ENCODE measurements around the gene NPW.

Gene NPW

GRCh38 chr16:2056077-2056476, 36.5 kb downstream of the NPW start:
- DNase-seq, result no peak

- DNase-seq, result no peak
Measured at GRCh38 chr16:2056681-2057407, 37.3 kb downstream of the NPW start.

GRCh38 chr16:2057438-2057837, 37.9 kb downstream of the NPW start:
- DNase-seq, result no peak

- DNase-seq, result no peak
Measured at GRCh38 chr16:2058420-2058819, 38.8 kb downstream of the NPW start.

- DNase-seq, result no peak
Measured at GRCh38 chr16:2058872-2059271, 39.3 kb downstream of the NPW start.

GRCh38 chr16:2060346-2060745, 40.8 kb downstream of the NPW start:
- no peak for DNase-seq

GRCh38 chr16:2061023-2061422, 41.4 kb downstream of the NPW start:
- no peak for DNase-seq

GRCh38 chr16:2061526-2061925, 41.9 kb downstream of the NPW start:
- no peak for DNase-seq

- DNase-seq, result no peak
Measured at GRCh38 chr16:2062801-2063200, 43.2 kb downstream of the NPW start.

GRCh38 chr16:2063861-2064260, 44.3 kb downstream of the NPW start:
- no peak for DNase-seq

- DNase-seq, result no peak
Measured at GRCh38 chr16:2064368-2064945, 44.9 kb downstream of the NPW start.

- no peak for DNase-seq
Measured at GRCh38 chr16:2066139-2066538, 46.6 kb downstream of the NPW start.

Data from activated CD4-positive, alpha-beta T cell treated with anti-CD3 and anti-CD28 coated beads, Interleukin-2, amount 50 U/mL, for 4 hours (primary cell).